Inflammatory macrophage (primary cell): Measurements from ENCODE around the gene TTLL1.

Source experiments
- DNase-seq, 2 donors: peaks; one replicate each; pipeline ENCODE4 v3.0.0-alpha.2; 2020 to 2022
- total RNA-seq, 18 experiments: gene quantifications; one replicate each; lab custom pipeline; 2026; ENCODE audit warnings: mixed read lengths in 6 of 18, inconsistent platforms in 2 of 18; lab: John Stamatoyannopoulos, UW

The TTLL1 gene
- 0.63 to 4.0 (median 2.9) reads per million in 18 experiments for total RNA-seq

DNA sequence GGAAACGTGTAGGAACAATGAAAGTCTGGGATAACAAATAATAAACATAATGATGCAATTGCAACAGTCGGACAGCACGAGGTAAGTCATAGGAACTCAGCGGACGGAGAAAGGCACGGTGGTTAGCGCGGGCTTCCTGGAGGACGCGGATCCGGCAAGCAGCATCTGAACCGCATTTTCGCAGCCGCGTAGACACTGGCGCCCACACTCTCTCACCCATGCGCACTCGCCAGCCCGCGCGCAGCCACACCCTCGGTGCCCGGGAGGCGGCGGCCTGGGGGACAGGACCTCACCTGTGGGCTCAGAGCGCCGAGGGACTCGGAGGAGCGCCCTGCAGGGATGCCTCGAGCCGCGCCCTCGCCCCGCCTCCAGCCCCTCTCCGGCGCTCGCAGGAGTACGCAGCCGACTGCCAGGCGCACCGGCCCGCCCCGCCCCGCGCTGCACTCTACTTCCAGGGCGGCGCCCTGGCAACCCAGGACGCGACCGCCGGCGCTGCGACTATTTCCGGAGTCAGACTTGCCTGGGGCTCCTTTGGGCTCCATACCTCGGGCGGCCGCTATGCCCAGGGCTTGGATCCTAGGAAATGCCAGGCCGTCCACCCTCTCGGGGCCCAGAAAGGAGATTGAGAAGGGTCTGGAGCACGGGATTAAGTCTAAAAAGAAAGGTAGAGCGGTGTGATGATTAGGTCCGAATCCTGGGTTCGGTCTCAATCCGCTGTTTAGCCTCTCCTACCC lies at the start of gene TTLL1:
TTLL1 (minus strand) TSS at position 408 of the 734 bp plus-strand sequence. CDS start 13,805 bp downstream, outside the sequence.
- peak; percentile 85 to 91 for DNase-seq

DNA sequence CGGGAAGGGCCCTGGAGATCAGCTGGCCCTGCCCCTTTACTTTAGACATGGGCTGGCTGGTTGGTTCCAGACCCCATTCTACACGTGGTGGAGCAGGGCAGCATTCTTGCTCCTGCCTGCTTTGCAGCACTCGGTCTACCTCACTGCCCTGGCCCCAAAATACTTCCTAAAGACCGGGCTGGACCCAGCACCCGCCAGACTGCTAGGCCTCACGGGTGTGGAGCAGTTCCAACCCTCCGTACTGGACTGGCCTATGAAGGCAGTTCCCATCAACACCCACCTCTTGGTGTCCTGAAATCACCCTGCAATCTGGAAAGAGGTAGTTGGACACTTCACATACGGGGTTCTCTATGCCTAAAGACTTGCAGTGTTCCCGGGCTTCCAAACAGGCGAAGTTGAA lies 47.6 kb upstream of the TTLL1 start:
- peak in 1 of 2 donors; percentile 45 for DNase-seq

DNA sequence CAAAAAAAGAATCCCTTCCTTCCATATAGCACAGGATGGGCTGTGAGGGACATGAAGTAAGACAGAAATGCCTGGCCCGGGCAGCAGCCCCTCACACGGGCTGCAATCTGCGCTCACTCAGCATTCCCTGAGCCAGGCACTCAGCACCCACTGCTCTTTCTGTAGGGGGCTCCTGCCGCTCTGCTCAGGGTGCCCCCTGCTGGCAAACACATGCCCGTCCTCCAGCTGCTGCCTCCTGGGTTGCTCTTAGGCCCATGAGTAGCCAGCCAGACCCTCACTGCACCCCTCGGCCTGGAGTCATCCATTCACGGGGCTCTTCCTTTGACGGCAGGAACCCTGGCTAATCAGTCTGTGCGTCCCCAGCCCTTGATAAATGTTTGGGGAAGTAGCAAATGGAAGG lies 47.1 kb upstream of the TTLL1 start:
- DNase-seq = peak; percentile 14 to 34

DNA sequence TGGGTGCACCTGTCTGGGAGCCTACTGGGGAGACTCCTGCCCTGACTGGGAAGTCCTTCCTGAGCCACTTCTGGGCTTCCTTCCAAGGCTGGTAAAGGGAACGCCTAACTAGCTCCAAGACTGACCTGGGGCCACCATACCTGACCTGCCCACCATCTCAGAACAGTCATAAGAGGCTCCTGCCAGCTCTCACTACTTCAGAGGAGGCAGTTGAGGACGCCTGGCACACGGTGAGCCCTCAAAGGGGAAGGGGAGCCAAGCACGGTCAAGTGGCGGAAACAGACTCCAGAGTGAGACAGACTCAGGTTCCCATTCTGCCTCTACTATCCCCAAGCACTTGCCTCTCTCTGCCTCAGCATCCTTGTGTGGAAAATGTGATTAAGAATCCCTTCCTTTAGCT lies 46.4 kb upstream of the TTLL1 start:
- no peak for DNase-seq

DNA sequence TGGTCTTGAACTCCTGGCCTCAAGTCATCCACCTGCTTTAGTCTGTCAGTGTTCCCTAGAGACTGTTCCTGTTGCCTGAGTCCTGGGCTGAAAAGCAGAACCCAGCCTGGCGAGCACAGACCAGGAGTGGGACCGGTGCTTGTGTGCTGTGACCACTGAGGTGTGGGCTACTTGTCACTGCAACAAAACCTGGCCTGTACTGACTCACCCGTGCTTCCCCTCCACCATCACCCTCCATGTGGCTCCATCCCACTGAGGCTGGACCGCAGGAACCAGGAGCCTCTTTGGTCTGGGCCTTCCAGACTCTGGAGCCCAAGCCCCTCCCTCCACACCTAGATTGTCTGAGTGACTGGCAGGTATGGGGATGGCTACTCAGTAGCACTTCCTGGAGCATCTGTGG lies 45.4 kb upstream of the TTLL1 start:
- DNase-seq = no peak

DNA sequence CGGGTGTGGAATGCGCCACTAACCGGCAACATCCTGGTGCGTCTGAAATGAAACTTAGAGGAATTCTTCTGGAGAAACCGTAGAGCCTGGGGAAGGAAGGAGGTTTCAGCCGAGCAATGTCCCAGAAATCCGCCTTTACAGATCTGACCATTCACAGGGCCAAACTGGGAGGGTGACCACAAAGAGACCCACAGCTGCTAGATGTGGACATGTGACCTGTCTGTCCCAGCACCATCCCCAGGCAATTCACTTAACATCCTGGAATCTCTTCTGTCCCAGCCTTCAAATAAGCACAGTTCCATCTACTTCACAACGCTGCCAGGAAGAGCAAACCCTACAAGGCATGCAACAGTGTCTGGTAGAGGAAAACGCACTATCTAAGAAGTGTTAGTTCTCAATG lies 44.2 kb upstream of the TTLL1 start:
- no peak for DNase-seq

DNA sequence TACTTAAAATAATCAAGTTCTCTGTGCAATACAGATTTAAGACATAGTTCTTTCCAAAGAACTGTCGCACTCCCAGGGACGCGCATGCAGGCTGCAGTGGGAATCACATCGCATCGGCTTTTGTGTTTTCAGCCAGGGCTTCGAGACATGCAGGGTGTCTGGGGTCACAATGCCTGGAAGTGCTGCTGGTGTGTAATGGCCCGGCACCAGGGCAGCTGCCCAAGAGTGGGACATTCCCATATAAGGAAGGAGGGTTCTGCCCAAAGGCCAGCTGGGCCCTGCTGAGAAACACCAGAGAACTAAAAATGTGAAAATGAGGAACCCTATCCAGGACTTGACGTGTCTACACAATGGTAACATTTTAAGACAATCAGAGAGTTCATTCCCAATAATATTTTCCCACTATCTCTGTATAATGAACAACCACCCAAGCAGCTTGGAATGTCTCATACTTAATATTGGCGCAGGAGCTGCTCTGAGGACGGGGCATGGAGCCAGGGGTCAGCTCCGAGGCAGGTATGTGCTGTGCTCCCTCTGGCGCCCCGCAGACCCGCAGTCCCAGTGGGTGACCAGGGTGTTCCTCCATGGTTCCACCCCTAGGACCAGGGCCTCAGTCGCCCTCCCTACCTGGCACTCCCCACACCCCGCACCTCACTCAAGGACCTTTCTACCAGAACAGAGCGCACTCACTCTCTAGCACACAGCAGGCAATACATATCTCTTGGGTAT lies 42.7 kb upstream of the TTLL1 start:
- no peak for DNase-seq

DNA sequence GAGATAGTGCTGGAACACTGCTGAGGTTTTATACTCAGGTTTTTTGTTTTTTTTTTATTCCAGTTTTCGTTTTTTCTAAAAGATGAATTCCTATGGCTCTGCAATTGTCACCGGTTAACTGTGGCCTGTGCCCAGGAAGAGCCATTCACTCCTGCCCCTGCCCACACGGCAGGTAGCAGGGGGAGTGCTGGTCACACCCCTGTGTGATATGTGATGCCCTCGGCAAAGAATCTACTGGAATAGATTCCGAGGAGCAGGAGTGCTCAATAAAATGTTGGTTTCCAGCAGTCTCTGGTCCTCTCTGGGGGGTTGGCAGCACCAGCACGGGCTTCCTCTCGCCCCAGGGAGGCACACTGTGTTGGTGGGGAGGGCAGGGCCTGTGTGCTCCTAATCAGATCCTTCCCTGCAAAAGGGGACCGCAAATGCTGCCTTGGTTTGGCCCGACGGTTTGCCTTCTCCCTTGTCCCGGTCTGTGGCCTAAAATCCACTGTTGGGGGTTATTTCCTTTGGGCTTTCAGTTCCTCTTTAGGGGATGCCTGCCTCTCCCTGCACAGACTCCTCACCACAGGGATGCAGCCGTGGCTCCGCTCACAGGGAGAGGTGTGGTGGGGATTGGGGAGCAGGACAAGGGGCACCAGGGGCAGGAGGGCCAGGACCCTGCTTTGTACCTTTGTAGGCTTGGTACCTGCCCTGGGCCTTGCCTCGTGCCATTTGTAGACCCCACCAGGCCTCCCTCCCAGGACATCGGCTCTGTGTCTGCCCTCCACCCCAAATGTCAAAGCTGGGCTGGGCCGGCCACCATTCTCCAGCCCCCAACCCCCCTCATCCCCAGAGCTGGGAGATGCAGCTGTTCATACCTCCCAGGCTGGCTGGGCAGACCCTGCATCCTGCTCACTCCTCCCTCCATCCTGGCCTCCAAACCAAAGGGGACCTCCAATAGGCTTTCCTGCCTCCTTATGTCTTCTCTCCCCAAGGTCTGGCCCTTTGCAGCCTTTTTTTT lies 40.5 kb upstream of the TTLL1 start:
- peak in 1 of 2 donors; percentile 43 for DNase-seq

DNA sequence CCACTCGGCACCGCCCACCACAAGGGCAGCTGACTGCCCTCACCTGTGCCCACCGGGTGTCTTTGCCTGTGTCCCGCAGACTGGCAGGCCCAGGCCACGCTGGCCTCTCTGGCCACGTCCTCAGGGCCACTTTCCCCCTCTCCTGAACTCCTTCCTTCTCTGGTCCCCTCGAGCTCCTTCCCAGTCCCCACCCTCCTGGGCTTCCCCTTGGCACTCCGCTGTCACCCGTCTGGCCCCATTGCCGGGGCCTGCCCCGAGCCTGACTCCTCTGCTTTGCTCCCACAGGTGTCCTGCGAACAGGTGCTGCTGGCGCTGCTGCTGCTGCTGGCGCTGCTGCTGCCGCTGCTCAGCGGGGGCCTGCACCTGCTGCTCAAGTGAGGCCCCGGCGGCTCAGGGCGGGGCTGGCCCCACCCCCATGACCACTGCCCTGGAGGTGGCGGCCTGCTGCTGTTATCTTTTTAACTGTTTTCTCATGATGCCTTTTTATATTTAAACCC lies 39.8 kb upstream of the TTLL1 start:
- no peak for DNase-seq

DNA sequence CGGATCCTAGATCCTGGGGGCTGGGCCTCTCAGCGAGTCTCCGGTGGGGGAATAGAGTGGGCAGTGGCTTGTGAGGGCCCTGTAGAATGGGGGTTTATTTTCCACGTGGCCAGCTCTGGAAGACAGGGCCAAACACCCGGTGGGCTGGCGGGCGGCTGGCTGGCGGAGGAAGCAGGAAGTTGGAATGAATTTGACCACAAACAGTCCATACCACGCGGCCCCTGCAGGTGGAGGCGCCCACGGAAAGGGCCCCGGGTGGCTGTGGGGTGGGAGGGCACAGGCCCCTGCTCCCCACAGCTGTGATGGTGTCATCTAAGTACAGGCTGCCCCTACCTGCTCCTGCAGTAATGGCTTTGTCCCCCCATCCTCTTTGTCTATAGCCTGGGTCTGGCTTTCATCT lies 38.9 kb upstream of the TTLL1 start:
- no peak for DNase-seq

DNA sequence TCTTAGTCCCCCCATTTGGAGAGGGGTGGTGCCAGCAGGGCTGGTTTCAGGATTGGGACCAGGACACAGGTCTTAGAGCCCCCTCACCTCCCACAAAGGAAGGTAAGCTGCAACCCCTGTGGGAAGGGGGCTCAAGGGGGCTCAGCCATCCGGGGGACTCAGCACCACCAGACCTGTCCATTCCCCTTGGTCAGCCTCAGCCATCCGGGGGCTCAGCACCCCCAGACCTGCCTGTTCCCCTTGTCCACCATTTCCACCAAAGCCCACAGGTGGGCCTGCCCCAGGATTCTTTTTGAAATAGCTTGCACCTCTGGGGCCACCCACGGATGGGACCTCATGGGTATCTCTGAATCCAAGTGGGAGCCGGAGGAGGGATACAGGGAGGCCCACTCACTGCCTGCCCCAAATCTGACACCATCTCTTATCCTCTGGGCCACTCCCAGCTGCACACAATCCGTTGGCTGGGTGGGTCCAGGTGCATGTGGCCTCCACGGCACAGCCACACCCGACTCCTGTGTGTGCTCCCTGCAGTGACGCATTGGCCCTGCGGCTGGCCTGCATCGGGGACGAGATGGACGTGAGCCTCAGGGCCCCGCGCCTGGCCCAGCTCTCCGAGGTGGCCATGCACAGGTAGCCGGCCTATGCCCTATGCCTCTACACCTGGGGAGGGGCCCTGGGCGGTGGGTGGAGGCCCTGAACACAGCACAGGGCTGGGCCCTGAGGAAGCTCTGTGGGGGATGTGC lies 38.1 kb upstream of the TTLL1 start:
- DNase-seq = no peak

DNA sequence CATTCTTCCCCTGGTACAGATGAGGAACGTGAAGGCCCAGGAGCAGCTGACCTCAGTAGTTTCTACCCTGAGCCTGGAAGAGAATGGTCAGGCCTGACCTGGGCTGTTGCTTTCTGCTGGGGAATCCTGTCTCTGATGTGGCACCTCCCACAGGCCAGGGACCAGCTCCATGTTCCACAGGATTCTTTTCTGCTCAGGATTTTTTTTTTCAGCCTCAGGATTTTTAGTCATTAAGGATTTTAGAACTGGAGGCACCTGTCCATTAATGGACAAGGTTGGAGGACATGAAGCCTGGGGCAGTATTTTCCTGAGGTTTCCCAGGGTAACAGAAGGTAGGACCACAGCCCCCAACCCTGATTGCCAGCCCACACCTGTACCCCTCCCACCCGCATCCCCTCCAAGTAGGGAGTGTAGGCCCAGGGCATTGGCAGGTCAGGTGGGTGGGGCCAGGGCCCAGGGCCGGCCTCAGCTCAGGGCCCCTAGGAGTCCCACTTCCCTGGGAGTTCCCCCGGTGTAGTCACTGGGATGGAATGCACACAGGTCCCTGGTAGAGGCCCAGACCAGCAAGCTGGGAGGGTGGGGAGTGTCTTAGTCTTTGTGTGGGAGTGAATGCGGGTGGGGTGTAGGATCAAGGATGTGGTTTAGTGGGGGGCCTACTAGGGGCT lies 37.4 kb upstream of the TTLL1 start:
- DNase-seq = no peak

DNA sequence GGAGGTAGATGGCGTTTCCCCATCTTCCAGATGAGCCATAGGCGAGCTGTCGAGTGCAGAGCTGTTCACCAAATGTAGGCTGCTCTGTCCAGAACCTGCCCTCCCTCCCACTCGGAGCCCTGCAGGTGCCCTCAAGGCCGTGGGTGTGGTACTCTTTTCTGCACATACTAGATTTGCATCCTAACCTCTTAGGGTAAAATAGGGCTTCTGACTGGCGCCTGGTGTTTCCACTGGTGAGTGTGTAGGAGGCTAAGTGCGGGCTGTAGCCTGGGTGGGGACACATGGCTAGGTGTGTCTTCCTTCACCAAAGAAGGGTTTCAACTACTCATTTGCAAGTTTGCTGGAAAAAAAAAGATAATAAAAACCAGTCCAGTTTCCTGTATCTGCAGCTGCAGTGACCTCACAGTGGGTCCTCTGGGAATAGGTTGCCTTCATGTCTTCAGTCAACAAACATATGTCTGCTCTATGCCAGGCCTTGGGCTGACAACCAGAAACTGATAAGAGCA lies 29.8 kb upstream of the TTLL1 start:
- no peak for DNase-seq

DNA sequence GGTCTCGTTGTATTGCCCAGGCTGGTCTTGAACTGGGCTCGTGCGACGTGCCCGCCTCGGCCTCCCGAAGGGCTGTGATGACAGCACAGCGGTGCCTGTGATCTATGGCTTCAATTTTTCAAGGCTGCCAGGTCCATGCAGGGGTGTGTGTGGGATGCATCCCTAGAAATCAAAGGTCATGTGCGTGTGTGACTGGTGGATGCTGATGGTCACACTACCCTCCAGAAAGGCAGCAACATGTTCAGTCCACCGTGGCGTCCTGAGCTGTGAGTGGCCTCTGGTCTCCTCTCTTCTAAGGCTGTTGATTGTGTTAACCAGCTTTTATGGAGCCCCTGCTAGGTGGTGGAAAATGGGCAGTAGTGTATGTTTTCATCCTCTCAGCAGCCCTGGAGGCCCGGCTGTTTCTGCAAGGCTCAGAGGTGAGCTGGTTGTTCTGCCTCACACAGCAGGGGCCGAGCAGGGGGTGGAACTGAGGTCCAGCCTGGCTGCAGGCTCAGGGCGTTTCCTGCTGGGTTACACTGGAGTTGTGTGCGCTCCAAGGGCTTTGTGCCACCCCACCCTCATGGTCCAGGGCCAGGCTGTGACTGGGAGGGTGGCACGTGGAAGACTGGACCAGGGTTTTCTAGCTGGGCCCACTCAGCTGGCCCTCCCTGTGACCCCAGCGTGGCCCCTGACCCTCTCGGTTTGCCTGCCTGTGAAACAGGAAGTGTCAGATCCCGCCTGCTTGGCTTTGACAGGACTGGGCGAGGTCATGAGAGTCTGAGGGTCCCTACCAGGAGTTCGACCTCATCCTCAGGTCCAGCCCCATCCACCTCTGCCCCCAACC lies 29.0 kb upstream of the TTLL1 start:
- DNase-seq = no peak

DNA sequence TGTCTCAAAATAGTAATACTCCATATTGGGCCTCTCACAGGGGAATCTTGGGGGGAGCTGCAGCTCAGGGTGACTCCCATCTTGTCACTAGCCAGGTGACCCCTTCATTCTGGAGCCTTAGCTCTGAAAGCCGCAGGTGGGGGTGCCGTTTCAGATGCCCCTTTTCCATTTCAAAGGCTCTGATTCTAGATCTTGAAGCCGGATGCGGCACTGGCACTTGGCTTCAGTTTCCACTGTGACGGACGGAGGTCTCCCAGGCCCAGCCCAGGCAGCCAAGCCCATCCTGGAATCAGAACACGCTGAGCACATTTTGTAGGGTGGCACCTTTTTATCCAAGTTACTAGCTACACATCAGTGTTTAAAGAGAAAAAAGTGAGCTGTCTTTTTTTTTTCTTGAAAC lies 27.7 kb upstream of the TTLL1 start:
- no peak for DNase-seq

DNA sequence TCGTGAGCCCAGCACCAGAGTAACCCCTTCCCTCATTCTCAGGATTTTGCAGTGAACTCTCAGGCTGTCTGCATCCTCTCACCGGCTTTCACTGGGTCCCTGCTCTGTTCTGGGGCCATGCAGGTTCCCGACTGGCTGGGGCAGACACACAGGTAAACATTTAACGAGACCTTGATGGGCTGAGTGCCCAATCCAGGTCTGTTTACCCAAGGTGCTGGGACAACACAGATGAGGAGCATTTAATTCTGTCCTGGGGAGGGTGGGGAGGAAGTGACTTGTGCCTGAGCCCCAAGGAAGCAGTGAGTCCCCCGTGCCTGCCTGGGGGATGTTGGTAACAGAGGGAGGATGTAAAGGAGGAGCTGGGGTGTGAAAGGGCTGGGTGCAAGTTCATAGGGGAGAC lies 25.8 kb upstream of the TTLL1 start:
- DNase-seq = no peak

DNA sequence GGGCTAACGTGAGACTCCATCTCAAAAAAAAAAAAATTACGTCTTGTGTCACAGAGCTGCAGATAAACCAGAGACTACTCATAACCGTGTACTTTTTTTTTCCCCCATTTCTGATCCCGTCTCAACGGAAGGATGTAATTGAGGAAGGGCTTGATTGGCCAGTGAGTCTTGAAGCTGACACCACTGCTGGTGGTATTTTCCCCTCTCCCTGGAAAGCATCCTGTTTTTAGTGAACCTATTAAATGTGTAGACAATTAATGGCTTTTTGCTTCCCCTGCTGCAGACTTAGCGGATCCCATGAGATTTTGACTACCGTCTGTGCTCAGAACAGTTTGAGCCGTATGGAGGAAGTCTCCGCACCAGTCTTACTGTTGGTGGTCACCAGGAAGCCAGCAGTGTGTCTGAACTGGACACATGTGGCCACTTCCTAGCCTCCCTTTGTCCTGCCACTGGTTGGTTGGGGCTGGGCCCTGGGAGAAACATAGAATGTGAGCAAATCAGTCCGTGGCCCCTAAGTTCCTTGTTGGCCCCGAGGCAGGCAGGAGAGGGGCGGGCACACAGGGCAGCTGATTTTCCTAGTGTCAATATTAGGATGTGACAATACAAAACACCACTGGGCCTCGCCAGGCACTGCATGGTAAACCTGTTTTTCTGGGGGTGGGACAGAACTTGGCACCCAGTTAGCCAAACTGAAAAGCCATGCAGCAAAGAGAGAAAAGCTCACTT lies 24.5 kb upstream of the TTLL1 start:
- DNase-seq = peak in 1 of 2 donors; percentile 30

DNA sequence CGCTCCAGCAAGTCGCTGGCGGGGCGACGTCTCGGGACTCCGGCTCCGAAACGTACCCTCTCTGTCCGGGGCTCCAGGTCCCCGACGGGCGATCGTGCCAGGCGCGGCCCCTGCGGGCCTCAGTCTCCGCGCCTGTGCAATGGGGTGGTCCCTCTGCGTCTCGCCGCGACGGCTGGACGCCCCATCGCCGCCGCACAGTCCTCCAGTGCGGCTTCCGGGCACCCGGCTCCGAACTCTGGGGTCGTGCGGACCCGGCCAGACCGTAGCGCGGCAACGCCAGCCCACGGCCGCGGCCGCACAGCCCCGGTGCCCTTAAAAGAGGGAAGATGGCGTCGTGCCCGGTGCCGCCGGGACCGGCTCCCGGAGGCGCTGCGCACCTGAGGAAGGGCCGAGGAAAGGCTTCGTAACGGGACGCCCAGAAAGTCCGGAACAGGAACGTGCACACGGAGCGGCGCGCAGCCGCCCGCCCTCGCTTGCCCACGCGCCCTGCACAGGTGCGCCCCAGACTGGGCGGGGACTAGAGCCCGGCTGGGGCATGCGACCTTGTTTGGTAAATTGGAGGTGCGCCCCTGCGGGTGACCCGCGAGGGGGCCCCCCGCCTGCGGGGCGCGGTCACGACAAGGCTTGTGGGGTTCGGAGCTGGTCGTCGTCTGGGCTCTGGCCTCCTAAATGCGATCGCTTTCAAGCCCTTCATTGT lies 21.9 kb upstream of the TTLL1 start:
- no peak for DNase-seq

DNA sequence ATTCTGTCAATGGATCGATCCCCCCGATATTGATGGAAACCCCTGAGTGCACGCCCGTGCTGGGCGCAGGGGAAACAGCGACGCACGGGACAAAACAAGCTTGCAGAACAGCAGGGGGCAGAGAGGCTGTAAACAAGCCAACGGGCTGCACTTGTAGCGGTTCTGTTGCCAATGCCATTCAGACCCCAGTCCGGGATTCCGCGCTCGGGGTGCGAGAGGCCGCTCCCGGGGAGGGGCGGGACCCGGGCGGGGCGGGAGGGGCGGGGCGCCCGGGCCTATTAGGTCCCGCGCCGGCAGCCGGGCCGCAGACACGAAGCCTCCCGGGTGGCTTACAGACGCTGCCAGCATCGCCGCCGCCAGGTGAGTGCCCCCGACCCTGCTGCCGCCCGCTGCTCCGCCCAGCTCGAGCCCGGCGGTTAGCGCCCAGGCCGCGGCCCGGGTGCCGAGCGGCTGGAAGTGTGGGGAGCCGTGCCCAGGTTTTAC lies 21.3 kb upstream of the TTLL1 start, which contains the start of gene BIK:
BIK (plus strand) TSS at position 307 of the 483 bp plus-strand sequence. CDS start 13,273 bp downstream, outside the sequence.
- DNase-seq = peak in 1 of 2 donors; percentile 35
